Measurements from ENCODE around the gene GUSB. TPM values are rescaled to one million over a fixed set of nuclear protein-coding genes. Genes with fewer than 3 reads are reported as not detected.
"Not testable (repeated sequence)": the region's sequence is repeated elsewhere in the genome, so short reads cannot be mapped to it uniquely, and the experiment has no call there.

Gene GUSB
- polyA plus RNA-seq, 3 donors = 74.9 to 79.3 (median 77.3) TPM

DNA sequence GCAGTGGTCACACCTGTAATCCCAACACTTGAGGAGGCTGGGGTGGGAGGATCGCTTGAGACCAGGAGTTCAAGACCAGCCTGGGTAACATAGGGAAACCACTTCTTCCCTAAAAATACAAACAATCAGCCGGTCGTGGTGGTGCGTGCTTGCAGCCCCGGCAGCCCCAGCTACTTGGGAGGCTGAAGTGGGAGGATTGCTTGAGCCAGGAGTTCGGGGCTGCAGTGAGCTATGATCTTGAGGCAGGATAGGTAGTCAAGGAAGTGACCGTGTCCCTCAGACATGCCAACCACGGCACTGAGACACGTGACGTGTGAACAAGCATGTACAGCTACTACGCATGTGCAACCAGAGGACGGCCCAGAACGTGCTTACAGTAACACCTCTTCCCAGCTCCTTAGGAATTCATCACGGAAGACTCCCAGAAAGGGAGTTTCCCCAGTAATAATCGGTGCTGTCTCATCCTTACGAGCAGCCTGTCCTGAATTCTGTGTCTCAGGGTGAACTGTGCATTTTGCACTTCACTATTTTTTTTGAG lies 5.3 kb downstream of the GUSB start:
- DNase-seq (ENCODE audit: low read depth in 3 of 3, low spot score in 2 of 3) = no peak

DNA sequence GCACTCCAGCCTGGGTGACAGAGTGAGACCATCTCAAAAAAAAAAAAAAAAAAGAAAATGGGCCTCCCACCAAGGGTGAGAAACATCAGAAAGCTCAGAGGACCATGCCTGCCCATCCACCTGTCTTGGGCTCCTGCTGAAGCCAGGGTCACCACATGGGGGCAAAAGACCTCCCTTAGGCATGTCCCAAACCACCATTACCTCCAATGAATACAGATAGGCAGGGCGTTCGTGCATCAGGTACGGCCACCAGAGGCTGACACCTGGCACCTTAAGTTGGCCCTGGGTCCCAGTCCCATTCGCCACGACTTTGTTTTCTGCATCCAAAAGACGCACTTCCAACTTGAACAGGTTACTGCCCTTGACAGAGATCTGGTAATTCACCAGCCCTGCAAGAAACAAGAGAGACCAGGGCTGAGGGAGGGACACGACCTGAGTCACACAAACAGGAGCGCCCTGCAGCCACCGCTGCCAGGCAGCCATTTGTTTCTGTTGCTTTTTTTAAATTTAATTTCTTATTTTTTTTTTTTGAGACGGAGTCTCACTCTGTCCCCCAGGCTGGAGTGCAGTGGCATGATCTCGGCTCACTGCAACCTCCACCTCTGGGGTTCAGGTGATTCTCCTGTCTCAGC lies 6.1 kb downstream of the GUSB start:
- DNase-seq (ENCODE audit: low read depth in 3 of 3, low spot score in 2 of 3) = no peak

DNA sequence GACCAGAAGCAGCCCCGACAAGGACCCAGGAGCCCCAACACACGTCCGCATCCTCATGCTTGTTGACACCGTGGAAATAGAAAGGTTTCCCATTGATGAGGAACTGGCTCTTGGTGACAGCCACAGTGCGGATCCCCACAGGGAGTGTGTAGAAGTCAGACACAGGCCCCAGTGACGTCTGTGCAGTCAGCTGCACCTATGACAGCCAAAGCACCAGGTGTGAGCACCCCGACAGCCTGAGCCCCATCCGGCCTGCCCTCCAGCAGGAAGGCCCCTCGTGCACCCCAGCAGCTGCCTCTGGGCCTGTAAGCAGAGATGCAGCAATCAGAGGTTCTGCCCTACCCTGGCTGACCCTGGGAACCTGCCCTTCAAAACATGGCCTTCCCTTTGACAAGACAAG lies 7.1 kb downstream of the GUSB start:
- DNase-seq (ENCODE audit: low read depth in 3 of 3, low spot score in 2 of 3) = no peak

DNA sequence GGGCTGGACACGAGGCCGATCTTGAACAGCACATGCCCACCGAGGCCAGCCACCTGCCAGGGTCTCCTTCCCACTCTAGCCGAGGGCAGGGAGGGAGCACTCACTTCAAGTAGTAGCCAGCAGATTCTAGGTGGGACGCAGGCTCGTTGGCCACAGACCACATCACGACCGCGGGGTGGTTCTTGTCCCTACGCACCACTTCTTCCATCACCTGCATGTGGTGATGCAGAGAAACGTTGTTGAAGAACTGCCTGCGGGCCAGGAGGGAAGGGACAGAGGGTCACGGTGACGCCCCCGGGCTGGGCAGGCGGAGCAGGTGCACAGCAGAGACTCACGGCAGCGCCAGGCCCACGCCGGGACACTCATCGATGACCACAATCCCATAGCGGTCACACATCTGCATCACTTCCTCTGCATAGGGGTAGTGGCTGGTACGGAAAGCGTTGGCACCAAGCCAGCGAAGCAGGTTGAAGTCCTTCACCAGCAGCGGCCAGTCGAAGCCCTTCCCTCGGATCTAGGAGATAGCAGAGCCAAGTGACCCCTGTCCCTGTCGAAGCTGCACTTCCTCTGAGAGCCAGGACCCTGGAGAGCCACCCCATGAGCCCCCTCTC lies 7.7 kb downstream of the GUSB start:
- DNase-seq (ENCODE audit: low read depth in 3 of 3, low spot score in 2 of 3) = no peak

DNA sequence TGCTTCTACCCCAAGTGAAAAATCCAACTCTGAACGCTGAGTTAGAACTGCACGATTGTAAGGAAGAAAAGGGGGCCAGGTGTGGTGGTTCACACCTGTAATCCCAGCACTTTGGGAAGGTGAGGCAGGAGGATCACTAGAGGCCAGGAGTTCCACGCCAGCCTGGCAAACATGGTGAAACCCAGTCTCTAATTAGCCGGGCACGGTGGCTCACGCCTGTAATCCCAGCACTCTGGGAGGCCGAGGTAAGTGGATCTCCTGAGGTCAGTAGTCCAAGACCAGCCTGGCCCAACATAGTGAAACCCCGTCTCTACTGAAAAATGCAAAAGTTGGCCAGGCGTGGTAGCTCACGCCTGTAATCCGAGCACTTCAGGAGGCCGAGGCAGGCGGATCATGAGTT lies 9.0 kb downstream of the GUSB start:
- DNase-seq (ENCODE audit: low read depth in 3 of 3, low spot score in 2 of 3) = no peak

DNA sequence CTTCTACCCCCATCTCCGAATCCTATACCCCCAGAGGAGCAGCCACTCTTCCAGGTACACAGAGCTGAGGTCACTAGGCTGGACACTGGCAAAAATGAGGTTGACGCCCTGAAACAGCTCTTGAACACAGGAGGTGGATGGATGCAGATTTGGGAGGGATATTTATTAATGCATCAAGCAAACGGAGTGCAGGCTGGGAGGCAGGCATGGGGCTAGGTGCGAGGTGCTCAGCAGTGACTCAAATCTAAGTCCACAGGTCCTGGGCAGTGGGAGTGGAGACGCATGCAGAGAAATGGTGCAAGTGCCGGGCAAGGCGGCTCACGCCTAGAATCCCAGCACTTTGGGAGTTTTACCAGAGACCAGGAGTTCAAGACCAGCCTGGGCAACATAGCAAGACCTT lies 11.0 kb downstream of the GUSB start:
- no peak for DNase-seq (ENCODE audit: low read depth in 3 of 3, low spot score in 2 of 3)

DNA sequence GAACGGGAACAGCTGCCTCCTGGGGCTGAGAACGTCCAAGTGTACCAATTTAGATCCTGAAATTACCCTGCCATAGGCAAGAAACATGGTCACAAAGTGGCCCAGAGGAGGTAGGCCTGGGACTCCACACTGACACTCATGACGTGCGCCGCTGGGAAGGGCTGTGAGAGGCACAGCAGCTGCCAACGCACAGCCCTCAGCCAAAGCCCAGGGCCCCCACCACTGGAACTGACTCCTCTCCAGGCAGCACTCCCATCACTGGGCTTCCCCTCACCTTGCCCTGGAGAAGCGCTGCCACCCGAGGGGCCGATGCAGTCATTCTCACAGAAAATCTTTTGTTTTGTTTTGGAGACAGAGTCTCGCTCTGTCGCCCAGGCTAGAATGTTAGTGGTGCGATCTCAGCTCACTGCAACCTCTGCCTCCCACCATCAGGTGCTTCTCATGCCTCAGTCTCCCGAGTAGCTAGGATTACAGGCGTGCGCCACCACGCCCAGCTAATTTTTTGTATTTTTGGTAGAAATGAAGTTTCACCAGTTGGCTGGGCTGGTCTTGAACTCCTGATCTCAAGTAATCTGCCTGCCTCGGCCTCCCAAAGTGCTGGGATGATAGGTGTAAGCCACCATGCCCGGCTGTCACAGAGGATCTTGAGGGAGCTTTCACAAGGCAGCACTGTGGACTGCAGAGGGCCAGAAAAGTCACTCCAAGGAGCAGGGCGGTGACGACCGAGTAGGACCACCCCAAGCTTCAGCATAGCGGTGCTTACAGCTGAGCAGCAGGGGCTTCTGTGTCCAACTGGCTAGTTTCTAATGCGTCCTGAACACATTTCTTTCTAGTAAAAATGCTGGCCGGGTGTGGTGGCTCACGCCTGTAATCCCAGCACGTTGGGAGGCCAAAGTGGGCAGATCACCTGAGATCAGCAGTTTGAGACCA lies 13.5 kb downstream of the GUSB start:
- DNase-seq (ENCODE audit: low read depth in 3 of 3, low spot score in 2 of 3) = no peak

DNA sequence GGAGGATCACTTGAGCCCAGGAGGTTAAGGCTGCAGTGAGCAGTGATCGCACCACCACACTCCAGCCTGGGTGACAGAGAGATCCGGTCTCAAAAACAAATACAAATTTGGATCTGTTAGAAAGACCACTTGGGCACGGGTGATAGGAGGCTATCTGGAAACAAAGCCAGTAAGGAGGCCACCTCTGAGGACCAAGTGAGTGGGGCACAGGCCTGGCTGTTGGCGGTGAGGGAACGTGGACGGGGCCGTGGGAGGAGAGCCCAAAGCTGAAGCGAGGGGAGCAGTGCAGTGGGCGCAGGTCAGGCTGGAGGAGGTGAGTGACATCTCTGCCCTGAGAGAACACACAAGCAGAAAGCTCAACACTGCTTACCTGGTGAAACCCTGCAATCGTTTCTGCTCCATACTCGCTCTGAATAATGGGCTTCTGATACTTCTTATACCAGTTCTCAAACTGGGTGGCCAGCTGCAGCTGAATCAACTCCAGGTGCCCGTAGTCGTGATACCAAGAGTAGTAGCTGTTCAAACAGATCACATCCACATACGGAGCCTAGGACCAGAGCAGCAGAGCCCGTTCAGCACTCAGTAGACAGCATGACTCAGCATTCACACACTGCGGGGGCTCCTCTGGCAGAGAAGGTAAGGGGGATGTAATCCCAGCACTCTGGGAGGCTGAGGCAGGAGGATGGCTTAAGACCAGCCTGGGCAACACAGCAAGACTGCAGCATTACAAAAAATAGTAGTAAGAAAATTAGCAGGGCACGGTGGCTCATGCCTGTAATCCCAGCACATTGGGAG lies 14.5 kb downstream of the GUSB start:
- no peak for DNase-seq (ENCODE audit: low read depth in 3 of 3, low spot score in 2 of 3)

DNA sequence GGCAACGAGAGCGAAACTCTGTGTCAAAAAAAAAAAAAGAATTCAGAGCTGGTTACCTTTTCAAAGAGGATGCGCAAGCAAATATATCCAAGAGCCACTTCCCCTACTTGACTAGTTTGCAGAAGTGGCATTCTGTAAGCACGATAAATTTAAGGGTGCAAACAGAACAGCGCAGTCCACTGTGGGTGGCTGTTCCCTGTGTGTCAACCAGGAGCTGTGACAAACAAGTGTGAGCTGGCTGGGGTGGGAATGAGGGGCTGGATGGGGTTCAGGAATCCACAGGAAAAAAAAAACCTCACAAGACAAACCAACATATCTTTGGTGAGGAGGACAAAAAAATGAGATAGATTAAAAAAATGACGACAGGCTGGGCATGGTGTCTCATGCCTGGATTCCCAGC lies 15.9 kb downstream of the GUSB start:
- DNase-seq (ENCODE audit: low read depth in 3 of 3, low spot score in 2 of 3) = no peak

DNA sequence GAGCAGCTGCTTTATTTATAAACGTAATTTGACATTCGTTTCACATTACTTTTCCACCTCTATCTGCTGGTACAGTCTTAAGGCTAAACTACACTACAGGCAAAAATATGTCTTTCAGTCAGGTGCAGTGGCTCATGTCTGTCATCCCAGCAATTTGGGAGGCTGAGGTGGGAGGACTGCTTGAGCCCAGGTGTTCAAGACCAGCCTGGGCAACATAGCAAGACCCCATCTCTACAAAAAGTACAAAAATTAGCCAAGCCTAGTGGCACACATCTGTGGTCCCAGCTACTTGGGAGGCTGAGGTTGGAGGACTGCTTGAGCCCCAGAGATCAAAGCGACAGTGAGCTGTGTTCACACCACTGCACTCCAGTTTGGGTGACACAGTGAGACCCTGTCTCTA lies 17.3 kb downstream of the GUSB start:
- not testable (repeated sequence) for DNase-seq (ENCODE audit: low read depth in 3 of 3, low spot score in 2 of 3)

DNA sequence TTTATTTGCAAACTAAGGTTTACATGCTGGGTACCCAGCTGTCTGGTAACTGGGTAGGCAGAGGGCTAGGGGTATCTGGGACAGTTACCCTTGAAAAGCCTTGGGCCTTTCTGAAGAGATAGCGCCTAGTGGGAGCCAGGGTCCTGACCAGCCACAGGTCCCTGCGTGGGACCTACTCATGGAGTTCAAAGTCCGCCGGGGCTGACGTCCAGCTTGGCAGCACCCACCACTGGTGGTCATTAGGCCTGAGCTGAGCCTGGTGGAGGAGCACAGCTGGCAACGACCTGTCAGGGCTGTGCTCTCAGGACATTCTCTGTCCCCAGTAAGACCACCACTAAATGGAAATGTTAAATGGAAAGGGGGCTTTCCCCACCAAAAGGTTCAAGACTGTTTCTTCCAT lies 20.0 kb downstream of the GUSB start:
- DNase-seq (ENCODE audit: low read depth in 3 of 3, low spot score in 2 of 3) = no peak

DNA sequence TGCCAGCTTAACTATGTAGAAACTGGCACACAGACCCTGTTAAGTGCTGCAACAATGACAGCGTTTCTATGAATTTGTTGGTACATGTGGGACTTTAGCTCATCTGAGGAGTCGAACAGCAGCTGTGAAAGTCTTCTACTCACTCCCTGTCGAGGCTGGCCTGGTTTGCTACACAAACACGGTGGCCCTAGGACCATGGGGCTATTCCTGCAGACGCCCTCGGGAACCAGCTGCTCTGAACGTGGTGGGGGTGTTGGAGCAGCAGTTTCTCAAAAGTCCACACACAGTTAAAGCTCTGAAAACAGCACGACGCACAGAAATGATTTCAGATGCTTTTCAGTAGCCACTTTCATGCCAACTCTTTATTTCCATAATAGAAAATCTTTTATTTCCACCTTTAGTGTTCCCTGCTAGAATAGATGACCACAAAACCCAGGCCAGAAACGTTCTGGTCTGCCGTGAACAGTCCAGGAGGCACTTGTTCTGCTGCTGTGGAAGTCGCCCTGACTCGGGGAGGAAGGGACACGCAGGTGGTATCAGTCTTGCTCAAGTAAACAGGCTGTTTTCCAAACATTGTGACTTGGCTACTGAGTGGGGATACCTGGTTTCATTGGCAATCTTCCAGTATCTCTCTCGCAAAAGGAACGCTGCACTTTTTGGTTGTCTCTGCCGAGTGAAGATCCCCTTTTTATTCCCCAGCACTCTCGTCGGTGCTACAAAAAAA lies 21.5 kb downstream of the GUSB start:
- DNase-seq (ENCODE audit: low read depth in 3 of 3, low spot score in 2 of 3) = no peak

DNA sequence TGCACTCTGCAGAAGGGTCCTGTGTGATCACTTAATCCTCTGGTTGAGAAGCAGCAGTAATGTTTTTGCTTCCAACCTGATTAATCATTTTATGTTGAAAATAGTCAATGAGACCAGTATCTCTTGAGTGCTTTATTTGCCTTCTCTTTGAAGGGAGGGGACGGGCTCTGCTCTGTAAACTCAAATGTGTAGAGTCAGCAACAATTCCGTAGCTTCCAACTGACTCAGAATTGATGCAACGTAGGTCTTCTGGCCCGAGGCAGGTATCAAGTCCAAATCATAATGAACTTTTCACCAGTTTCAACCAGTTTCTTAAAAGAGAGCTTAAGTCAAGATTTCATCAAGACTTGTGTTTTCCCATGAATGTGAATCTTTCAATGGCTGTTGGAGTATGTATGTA lies 26.3 kb downstream of the GUSB start:
- DNase-seq (ENCODE audit: low read depth in 3 of 3, low spot score in 2 of 3) = no peak

DNA sequence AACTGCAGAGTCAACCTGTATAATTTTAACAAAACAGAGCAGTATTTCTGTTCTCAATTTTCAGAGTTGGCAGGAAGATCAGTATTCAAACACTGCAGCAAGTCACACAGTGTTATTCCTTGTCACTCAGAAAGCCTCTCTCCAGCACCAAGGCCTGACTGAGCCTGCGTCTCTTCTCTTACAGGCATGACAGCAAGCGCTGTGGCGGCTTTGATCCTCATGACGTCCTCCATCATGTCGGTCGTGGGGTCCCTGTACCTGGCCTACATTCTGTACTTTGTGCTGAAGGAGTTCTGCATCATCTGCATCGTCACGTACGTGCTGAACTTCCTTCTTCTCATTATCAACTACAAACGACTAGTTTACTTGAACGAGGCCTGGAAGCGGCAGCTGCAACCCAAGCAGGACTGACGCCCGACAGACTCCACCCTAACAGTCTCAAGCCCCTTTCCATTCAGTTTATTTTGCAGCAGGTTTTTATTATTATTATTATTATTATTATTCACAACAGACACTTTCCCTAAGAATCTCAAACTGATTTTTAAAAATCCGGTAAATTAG lies 28.0 kb downstream of the GUSB start:
- DNase-seq (ENCODE audit: low read depth in 3 of 3, low spot score in 2 of 3) = no peak

DNA sequence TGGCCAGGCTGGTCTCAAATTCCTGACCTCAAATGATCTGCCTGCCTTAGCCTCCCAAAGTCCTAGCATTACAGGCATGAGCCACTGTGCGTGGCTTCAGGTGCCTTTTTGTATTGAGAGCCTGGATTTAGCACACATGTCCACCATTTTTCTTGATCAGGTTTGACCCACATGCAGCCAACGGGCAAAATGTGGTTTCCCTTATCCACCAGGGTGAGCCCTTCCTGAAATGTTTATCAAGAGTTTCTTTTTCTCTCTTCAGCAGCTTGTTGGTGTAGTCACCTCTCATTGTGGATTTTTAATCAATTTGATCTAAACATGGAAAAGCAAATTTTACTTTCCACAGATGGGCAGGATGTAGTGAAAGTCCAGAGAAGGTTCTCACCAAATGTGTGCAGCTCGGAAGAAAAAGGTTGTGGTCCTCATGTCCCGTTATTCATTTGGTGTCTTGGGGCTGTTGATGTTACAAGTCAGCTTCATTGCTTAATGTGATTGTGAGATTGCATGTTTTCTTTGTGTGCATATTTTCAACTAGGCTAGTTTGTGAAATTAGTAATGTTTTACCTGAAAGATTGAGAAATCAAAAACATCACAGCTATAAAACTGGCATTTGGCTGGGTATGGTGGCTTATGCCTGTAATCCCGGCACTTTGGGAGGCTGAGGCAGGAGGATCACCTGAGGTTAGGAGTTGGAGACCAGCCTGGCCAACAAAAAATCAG lies 28.9 kb downstream of the GUSB start:
- no peak for DNase-seq (ENCODE audit: low read depth in 3 of 3, low spot score in 2 of 3)

DNA sequence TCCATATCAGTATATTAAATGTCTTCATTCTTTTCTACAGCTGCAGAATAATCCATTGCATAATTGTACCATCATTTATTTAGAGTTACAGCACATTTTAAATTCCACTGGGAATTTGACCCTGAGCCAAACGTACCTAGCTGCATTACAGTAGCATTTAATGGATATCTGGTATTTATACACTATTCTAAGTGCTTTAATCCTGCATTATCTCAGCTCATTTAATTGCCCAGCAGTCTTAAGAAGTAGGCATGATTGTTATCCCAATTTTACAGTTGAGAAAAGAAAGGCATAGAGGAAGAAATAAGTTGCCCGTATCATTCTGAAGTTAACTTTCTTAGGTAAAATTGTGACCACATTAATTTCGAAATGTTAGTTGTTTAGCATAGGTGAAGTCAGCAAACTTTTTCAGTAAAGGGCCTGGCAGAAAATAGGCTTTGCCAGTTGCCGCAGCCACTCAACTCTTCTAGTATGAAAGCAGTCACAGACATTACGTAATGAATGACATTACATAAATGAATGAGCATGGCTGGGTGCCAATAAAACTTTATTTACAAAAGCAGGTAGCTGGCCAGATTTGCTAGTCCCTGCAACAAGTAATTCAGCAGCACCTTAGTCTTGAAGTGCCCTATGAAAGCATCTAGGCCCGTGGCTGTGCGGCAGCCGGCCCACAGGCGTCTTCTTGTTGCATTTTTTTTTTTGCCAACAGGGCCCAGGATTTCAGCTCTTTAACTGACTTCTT lies 30.0 kb downstream of the GUSB start:
- DNase-seq (ENCODE audit: low read depth in 3 of 3, low spot score in 2 of 3) = no peak

DNA sequence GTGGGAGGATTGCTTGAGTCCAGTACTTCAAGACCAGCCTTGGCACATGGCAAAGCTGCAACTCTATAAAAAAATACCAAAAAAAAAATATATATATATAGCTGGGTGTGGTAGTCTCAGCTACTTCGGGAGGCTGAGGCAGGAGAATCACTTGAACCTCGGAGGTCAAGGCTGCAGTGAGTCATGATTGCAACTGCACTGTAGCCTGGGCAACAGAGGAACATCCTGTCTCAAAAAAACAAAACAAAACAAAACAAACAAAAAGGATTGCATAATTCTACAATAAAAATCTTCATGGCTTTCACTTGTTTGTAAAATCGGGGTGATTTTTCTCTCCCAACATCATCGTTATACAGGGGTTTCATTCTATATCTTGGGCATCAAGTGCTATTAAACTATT lies 35.1 kb downstream of the GUSB start:
- no peak for DNase-seq (ENCODE audit: low read depth in 3 of 3, low spot score in 2 of 3)

DNA sequence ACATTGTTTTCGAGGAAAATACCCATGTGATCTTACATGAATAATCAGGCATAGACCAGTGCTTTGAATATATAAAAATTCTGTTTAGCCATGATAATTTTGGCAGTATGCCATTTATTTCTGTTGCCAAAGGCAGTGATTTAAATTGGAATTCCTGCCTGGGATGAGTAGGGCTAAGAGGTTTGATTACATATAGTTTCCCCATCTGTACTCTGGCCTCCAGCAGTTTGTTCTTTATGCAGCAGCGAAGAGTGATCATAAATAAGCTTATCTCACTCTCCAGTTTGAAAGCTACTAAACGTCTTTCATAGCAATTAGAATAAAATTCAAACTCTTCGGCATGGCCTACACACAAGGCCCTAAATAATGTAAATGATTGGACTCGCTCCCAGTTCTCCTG lies 36.2 kb downstream of the GUSB start:
- not testable (repeated sequence) for DNase-seq (ENCODE audit: low read depth in 3 of 3, low spot score in 2 of 3)
